HG03196 (cell line): ENCODE results near the gene EXOG.

ENCODE experiments used
- ATAC-seq: cut with Tn5 transposase; IDR thresholded peaks from one replicate; pipeline ENCODE4 v1.9.1; 2021; ENCODE audit not compliant: unreplicated experiment

The EXOG gene

GRCh38 chr3:38472342-38472741 is 23.8 kb upstream of the EXOG start:
- no peak for ATAC-seq

DNA sequence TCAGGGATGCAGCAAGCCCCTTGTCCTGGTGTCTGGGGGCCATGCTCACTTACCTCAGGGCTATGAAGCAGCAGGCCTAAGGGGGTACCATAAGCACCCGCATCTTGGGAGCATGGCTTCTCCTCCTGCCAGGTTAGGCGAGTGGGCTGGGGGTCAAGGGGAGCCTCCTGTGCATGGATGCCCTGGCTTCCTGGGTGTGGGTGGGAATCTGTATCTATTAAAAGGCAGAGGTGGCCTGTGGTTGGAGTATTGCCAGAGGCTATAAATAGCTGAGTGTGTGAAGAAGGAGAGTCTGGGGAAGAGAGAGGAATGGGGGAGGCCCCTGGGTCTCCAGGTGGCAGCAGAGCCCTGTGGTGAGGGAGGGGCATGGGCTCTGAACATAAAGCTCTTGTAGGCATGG is 22.9 kb upstream of the EXOG start:
- no peak for ATAC-seq

DNA sequence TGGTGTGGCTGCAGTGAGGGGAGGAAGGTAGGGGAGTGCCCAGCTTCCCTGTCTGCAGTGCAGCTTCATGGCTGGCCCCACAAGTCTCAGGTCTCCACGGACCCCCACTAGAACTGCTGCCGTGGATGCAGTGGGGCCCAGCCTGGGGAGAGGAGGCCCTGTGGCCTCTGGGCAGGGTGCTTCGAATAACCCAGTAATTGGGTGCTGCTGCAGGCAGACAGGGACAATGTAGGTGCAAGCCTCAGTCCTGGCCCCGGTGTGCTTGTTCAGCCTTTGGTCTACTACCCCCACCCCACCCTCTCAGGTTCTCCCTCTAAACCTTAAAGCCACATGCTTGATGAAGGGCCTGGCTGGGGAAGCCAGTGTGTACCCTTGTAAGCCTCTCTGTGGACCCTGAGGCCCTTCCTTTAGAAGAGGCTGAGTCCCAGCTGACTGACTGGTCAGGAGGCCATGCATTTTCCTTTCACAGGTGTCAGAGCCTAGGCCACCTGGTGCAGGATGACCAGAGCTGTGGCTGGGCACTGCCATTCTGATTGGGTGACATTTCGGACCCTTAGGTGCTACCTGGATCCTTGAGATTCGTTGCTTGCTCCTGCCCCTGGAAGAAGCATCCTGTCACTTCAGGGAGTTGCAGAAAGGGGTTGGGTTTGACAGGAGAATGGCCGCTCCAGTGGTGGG is 21.1 kb upstream of the EXOG start:
- no peak for ATAC-seq

DNA sequence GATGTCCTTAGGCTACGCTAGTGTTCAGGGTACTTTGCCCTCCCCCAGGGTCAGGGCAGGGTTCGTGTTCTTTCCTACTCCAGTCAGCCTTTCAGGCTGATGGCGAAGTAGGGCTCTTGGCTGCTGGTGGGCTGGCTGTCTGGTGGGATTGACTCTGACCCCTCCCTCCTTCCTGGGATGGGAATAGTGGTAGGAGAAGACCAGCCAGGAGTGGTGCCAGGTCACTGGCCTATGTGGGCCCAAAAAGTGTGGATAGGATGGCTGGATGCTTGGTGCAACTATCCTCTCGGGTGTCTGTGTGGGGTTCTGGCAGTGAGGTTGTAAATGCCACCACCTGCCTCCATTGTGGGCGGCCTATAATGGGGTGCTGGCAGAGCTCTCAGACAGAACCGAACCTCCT is 20.4 kb upstream of the EXOG start:
- no peak for ATAC-seq

DNA sequence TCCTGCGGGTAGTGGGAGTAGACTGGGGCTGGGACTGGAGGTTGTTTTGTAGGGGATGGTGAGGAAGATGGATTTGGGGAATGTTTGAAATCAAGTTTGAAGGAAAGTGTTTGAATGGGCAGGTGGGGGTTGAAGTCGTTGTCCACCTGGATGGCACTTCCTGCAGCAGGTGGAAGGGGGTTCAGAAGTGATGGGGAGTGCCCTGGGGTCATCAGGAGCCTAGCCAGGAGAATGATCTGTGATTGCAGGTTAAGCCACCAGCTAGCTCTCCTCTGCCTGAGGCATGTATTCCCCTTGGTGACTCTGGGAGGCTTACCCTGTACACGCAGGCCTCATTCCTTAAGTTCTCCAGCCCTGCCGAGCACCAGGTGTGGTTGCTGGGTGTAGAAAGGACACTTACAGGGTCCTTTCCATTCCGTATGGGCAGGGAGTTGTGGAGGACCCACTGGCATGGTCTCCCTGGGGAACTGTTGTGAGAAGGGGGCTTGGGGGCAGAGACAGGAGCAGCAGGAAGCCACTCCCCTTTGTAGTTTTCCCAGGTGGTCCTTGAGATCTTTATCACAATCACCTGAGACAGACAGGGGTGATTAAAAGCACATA is 19.9 kb upstream of the EXOG start:
- ATAC-seq = no peak

DNA sequence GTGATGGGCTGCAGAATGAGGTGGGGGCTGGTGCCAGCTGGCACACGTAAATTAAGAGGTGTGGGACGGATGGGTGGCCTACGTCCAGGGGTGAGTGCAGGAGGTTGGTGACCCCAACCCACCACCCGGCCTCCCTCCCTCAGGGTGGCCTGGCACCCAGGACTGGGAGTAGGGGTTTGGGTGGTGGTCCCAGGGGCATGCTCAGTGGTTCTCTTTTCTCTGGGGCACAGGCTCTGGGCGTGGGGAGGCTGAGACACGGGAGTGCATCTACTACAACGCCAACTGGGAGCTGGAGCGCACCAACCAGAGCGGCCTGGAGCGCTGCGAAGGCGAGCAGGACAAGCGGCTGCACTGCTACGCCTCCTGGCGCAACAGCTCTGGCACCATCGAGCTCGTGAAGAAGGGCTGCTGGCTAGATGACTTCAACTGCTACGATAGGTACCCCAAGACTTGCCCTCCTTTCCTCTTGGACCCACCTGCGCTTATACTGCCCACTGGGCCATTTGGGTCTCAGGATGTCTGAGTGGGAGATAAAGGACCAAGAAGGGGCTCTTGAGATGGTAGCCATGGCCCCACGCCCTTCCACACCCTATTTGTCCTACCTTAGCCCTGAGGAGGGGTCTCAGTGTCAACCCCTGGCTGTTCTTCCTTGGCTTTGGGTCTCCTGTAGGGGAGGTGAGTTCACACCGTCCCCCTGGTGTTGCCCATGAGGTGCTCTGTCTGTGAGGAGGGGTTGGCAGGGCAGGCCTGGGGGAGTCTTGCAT is 18.9 kb upstream of the EXOG start:
- ATAC-seq = no peak

DNA sequence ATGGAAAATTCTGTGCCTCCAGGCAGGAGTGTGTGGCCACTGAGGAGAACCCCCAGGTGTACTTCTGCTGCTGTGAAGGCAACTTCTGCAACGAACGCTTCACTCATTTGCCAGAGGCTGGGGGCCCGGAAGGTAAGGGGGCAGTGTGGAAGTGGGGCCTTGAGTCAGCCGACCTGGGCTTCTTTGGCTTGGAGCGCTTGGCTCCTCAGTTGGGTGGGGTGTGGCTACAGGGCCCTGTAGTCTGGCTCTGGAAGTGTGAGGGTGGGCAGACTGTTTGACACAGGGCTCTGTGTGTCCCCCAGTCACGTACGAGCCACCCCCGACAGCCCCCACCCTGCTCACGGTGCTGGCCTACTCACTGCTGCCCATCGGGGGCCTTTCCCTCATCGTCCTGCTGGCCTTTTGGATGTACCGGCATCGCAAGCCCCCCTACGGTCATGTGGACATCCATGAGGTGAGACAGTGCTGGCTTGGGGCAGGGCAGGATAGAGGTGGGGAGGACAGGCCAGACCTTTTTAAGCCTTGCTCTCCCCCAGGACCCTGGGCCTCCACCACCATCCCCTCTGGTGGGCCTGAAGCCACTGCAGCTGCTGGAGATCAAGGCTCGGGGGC is 18.2 kb upstream of the EXOG start:
- no peak for ATAC-seq

GRCh38 chr3:38478901-38479300 is 17.2 kb upstream of the EXOG start:
- no peak for ATAC-seq

DNA sequence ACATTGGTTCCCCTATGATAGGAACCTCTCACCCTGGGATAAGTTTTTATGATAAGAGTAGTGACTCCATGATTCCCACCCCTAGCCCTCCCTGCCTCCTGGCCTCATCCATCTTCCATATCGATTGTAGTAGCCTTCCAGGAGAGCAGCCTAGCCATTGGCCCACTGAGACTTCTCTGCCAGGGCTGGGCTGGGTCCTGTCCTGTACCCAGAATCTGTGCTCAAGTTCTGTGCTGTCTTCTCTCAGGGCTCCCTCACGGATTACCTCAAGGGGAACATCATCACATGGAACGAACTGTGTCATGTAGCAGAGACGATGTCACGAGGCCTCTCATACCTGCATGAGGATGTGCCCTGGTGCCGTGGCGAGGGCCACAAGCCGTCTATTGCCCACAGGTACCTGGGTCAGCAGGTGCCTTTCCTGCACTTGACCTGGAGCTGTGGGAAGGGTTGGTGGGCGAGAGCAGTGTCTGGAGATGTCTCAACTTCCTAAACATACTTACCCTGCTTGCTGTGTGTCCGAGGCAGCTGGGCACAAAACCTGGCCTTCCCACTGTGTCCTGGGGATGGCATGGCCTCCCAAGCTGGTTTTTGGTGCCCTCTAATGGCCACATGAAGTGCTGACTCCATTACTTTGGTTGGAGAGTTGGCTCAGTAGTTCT is 16.6 kb upstream of the EXOG start:
- no peak for ATAC-seq

DNA sequence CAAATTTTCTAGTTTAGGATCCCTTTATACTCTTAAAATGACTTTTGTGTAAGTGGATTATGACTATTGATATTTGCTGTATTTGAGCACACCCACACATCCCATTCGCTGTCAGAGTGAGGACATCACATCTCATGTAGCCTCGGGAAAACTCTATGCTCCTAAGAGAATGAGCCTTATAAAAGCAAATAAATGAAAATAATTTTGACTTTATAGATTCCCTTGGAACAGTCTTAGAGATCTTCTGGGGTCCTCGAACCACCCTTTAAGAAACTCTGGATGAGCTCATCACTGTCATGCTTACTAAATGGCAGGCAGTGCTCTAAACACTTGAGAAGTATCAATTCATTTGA is 16.1 kb upstream of the EXOG start:
- no peak for ATAC-seq

DNA sequence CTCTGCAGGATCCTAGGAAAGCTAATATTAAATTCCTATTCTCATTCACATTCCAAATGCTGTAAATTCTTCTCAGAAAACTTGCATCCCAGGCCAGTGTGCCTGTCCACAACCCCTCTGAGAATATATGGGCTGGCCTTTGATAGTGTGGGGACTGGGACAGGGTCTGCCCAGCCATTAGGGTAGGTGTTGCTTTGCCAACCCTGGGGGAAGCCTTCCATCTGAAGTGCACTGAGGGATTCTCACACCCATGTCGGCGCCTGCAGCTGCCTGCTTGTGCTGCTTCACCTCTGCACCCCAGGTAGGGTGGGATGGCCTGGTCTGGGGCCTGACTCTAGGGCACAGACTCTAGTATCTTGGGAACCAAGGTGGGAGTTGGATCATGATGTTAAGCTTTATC is 15.2 kb upstream of the EXOG start:
- ATAC-seq = no peak

GRCh38 chr3:38482951-38483350 is 13.2 kb upstream of the EXOG start:
- ATAC-seq = no peak

GRCh38 chr3:38487323-38487722 is 8.8 kb upstream of the EXOG start:
- peak; percentile 62 for ATAC-seq

DNA sequence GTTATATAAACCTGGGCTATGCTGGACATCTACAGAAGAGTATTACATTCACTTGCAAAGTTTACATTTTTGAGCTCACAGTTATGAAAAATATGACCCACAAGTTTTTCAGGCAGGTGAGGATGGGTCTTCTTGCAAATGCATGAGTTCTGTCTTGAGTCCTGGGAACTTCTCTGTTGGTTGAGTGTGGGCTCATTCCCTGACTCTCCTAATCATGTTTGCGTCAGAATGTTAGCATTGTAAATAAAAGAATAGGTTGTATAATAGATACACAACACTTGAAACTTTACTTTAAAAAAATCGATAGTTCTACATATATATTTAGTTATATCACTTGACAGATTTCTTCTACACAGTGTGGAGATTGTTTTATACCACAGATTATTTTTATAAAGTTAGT is 7.2 kb upstream of the EXOG start:
- ATAC-seq = no peak

DNA sequence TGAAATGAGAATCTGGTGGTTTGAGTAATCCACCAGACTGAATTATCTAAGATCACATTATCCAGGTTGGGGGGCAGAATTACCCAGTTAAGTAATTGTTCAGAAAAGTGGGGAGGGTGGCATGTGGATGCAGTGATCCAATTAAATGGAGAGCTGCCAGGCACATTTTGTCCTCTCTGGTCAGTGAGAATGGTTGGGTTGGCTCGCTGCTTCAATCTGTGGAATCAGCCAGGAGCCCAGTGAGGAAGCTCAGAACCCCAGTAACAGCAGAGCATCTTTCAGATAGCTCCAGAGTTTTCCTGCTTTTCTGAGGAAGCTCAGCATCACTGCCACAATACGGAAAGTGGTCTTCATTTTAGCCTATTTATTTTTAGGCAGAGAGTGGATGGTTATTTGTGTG is 6.4 kb upstream of the EXOG start:
- ATAC-seq = no peak

- no peak for ATAC-seq
Observed at GRCh38 chr3:38490281-38491030, 5.7 kb upstream of the EXOG start.

DNA sequence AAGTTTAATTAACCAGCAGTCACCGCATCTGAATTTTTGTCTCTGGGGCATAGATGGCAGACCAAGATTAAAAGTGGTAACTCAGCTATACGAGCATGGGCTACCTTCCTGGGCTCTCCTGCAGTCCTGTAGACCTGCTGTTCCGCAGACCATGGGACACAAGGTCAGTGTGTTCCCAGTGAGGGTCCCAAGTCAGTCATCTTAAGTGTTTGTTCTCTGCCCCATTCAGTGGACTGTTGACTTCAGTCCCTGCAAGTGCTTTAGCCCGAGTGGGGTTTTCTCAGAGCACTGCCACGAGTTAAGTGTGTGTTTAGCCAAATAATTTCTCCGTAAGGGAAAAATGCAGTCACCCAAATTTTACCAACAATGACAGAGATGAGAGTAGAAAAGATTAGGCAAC is 4.9 kb upstream of the EXOG start:
- no peak for ATAC-seq

- no peak for ATAC-seq
Observed at GRCh38 chr3:38493031-38493430, 3.1 kb upstream of the EXOG start.

DNA sequence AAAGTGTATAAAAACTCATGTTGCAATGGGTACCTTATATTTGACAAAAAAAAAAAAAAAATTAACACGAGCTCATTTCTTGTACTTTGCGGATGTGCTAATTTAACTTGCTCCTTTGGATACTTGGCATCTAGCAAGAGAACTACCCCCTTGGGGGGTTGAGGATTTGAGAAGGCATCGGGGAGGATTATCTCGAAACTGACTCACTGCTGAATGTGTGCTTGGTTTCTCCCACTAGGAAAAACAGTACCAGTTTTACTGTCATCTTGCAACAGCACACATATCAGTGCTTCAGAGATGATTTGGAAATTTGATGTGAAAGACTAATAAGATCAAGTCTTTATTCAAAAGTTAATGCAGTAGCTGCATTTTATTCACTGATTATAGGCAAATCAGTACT is 891 bp downstream of the EXOG start:
- ATAC-seq = no peak

GRCh38 chr3:38500688-38501417 is 4.7 kb downstream of the EXOG start:
- ATAC-seq = no peak
